ENCODE data around the gene QSOX1. TPM values are rescaled to one million over a fixed set of nuclear protein-coding genes. Genes with fewer than 3 reads are reported as not detected.

QSOX1 gene
- total and polyA plus RNA-seq, 9 of the 15 experiments (the other 6 are each of a cell fraction or from before 2014, with no cell fraction given) = 4.0 to 53.1 (median 15.0) TPM

DNA sequence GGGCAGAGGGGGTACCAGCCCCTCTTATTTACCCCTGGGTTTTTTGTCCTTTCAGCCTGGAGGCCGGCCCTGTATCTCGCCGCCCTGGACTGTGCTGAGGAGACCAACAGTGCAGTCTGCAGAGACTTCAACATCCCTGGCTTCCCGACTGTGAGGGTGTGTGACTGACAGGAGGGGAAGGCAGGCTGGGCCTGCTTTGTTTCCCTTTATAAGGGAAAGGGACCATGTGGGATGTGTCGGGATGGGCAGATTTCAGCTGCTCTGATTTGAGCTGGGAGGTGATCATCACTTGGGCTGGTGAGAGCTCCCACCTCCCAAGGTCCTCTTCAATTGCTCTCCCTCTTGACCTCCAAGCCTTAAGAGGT lies 11.7 kb downstream of the QSOX1 start:
- BruUV-seq (replicated peaks) = no TSS peak
- H4K20me1 ChIP-seq (replicated peaks; ENCODE audit: control insufficient read depth, insufficient read depth, low read length) = peaks cover 17% of the 10 kb centered on the region
- no peak overlapping the region for H3K27ac ChIP-seq (ENCODE audit: extremely low read depth, low read depth, low read length)
- H3K9me1 ChIP-seq (ENCODE audit: control insufficient read depth, insufficient read depth, low read length) = no peaks in the 10 kb centered on the region
- H3K4me2 ChIP-seq (ENCODE audit: insufficient read depth, low read length) = no peak overlapping the region
- ChIA-PET CTCF (ENCODE audit: low intra/inter-chr PET ratio) (no interaction called here), POLR2A (interaction anchor here (8.2 kb wide), 1 partner anchor 7 kb away, joined by 41 read pairs; no protein-coding TSS in a partner anchor)
- no peak for ATAC-seq
- WGBS (ENCODE audit: insufficient coverage, low coverage, missing lambda C conversion rate) = 77% methylated on average over 5 of the region's 5 CpGs
- DNase-seq (ENCODE audit: extremely low read depth in 1 of 4, low spot score in 3 of 4) = no peak
- intact Hi-C loops (cut with micrococcal nuclease) (no loop called here), in situ Hi-C loops (cut with MboI) (no loop called here)
- H3K4me1 ChIP-seq (replicated peaks in 1 of 2; ENCODE audit: control insufficient read depth in 2 of 2, insufficient read depth in 2 of 2, low read length in 2 of 2) = peaks cover 10 to 19% of the 10 kb centered on the region in 2 experiments; a peak in 4 of 5 replicates
- no peaks in the 10 kb centered on the region for H3K27me3 ChIP-seq (ENCODE audit: control insufficient read depth in 2 of 2, insufficient read depth in 2 of 2, low read length in 2 of 2)
- H3K79me2 ChIP-seq (ENCODE audit: control insufficient read depth, insufficient read depth, low read length) = no peaks in the 10 kb centered on the region
- H2AFZ ChIP-seq (ENCODE audit: low read depth, low read length) = no peak overlapping the region
- no peak for TF ChIP-seq KAT7 (CRISPR knock-in tag; IDR thresholded peaks at IDR 0.05; ENCODE audit: borderline replicate concordance)
- H3K36me3 ChIP-seq (ENCODE audit: control insufficient read depth, insufficient read depth, low read length) = peaks cover 17% of the 10 kb centered on the region; the same call in 1 of the 3 replicates
- no peak overlapping the region for H3K9ac ChIP-seq (ENCODE audit: insufficient read depth in 1 of 2, low read depth in 2 of 2, low read length in 2 of 2)
- FAIRE-seq = no peak
- no peaks in the 10 kb centered on the region for H3K9me3 ChIP-seq (replicated peaks; ENCODE audit: control insufficient read depth, insufficient read depth, low read depth, low read length)
- H3K4me3 ChIP-seq = no peak overlapping the region

DNA sequence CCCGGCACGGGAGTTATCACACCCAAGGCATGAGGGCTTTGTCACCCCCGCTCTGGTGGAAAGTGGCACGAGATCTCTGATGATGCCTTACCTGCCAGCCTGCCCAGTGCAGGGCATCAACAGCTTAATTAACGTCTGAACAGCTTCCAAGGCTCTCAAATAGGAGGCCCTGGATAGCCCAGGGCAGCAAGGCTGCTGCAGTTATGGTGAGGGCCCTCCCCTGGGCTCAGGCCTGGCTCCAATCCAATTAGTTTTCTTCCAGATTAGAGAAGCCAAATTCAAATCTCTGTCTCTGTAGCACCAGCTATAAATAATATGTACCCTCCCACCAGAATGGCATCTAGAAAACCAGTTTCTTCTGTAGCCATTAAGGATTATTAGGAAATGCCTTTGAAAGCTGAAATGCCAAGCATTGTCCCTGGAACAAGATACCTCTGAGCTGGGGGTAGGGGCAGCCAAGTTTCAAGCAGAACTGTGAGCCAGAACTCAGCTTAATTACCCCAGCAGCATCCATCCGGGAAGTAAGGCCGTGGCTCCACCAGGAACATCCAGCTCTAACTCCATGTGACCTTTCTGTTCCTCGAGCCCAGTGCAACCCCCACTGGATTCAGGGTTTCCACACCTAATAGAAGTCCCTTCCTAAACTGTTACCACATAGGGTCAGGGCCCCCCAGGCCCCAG lies 12.5 kb downstream of the QSOX1 start:
- FAIRE-seq = no peak
- intact Hi-C loops (cut with micrococcal nuclease) = no loop called here

More for the DNA sequence above, 12.5 kb downstream of the QSOX1 start:
- DNase-seq (ENCODE audit: extremely low read depth in 1 of 4, low spot score in 3 of 4) (no peak), ATAC-seq (no peak)
- H3K4me3 ChIP-seq = no peak overlapping the region
- no peaks in the 10 kb centered on the region for H3K9me1 ChIP-seq (ENCODE audit: control insufficient read depth, insufficient read depth, low read length)
- BruUV-seq (replicated peaks) = no TSS peak
- ChIA-PET CTCF (ENCODE audit: low intra/inter-chr PET ratio) (no interaction called here), POLR2A (interaction anchor here (0.6 to 8.2 kb wide), 5 partner anchors 8 to 662 kb away, joined by 3 to 41 read pairs (median 8); partner anchors contain the start of gene QSOX1)
- no peak overlapping the region for H3K4me2 ChIP-seq (ENCODE audit: insufficient read depth, low read length)
- no peak overlapping the region for H3K27ac ChIP-seq (ENCODE audit: extremely low read depth, low read depth, low read length)
- in situ Hi-C loops (cut with MboI) = no loop called here
- H2AFZ ChIP-seq (ENCODE audit: low read depth, low read length) = no peak overlapping the region
- WGBS (ENCODE audit: insufficient coverage, low coverage, missing lambda C conversion rate) = 67% methylated on average over 8 of the region's 8 CpGs
- peaks cover 10 to 19% of the 10 kb centered on the region in 2 experiments; a peak in 4 of 5 replicates for H3K4me1 ChIP-seq (replicated peaks in 1 of 2; ENCODE audit: control insufficient read depth in 2 of 2, insufficient read depth in 2 of 2, low read length in 2 of 2)
- peak overlapping the region in 1 of 2 experiments; percentile 33; a peak in 1 of 4 replicates for H3K9ac ChIP-seq (ENCODE audit: insufficient read depth in 1 of 2, low read depth in 2 of 2, low read length in 2 of 2)
- H4K20me1 ChIP-seq (replicated peaks; ENCODE audit: control insufficient read depth, insufficient read depth, low read length) = peaks cover 17% of the 10 kb centered on the region
- H3K9me3 ChIP-seq (replicated peaks; ENCODE audit: control insufficient read depth, insufficient read depth, low read depth, low read length) = no peaks in the 10 kb centered on the region
- TF ChIP-seq NFIC (IDR thresholded peaks at IDR 0.05) (peak; percentile 13; the same call in 1 of the 2 replicates), KLF13 (tag; IDR thresholded peaks at IDR 0.05; ENCODE audit: borderline replicate concordance, low read depth) (no peak)
- H3K79me2 ChIP-seq (ENCODE audit: control insufficient read depth, insufficient read depth, low read length) = no peaks in the 10 kb centered on the region
- peaks cover 17% of the 10 kb centered on the region; the same call in 1 of the 3 replicates for H3K36me3 ChIP-seq (ENCODE audit: control insufficient read depth, insufficient read depth, low read length)
- H3K27me3 ChIP-seq (ENCODE audit: control insufficient read depth in 2 of 2, insufficient read depth in 2 of 2, low read length in 2 of 2) = no peaks in the 10 kb centered on the region

All from K562 (cell line).